HepG2 (cell line): Measurements from ENCODE around the gene ADGRF1. TPM values are rescaled to one million over a fixed set of nuclear protein-coding genes. Genes with fewer than 3 reads are reported as not detected.

ENCODE experiments used
- ARHGAP35 ChIP-seq: sonication (generic); formaldehyde crosslinking; IDR thresholded peaks from 2 replicates; pipeline ENCODE4 v1.9.0; 2022; ENCODE audit warnings: mild to moderate bottlenecking, inconsistent platforms, moderate library complexity, missing genetic modification reagents, borderline replicate concordance
- ATAD3A ChIP-seq: sonication (generic); formaldehyde crosslinking; IDR thresholded peaks from 2 replicates; pipeline ENCODE4 v1.4.0; 2020; ENCODE audit warnings: missing genetic modification reagents
- ESRRA ChIP-seq: sonication (generic); formaldehyde crosslinking; IDR thresholded peaks from 2 replicates; pipeline ENCODE4 v1.5.1; 2020; ENCODE audit warnings: mild to moderate bottlenecking, low read depth, missing genetic modification reagents
- FLYWCH1 ChIP-seq: sonication (generic); formaldehyde crosslinking; IDR thresholded peaks from 2 replicates; pipeline ENCODE4 v1.8.1; 2023; ENCODE audit warnings: mild to moderate bottlenecking, missing genetic modification reagents
- HCFC1 ChIP-seq: fragments of 150-350 bp; IDR thresholded peaks from 2 replicates; pipeline ENCODE4 v1.6.1; 2014; ENCODE audit warnings: low read depth, low read length
- HHEX ChIP-seq: IDR thresholded peaks from 2 replicates; pipeline ENCODE4 v1.6.1; 2016; ENCODE audit warnings: control low read depth
- MIER3 ChIP-seq: IDR thresholded peaks from 2 replicates; pipeline ENCODE4 v1.6.1; 2016; ENCODE audit warnings: missing compliant biosample characterization, borderline replicate concordance
- MYNN ChIP-seq: sonication (generic); formaldehyde crosslinking; IDR thresholded peaks from 2 replicates; pipeline ENCODE4 v1.4.0; 2020; ENCODE audit warnings: mild to moderate bottlenecking, low read depth, missing genetic modification reagents
- NKX3-1 ChIP-seq: sonication (generic); formaldehyde crosslinking; IDR thresholded peaks from 2 replicates; pipeline ENCODE4 v1.5.0; 2020; ENCODE audit warnings: missing genetic modification reagents
- RERE ChIP-seq: IDR thresholded peaks from 2 replicates; pipeline ENCODE4 v1.6.1; 2016; ENCODE audit warnings: low read depth, missing genetic modification reagents, missing compliant biosample characterization
- RFXANK ChIP-seq: IDR thresholded peaks from 2 replicates; pipeline ENCODE4 v1.6.1; 2016
- ZKSCAN1 ChIP-seq: fragments of 150-350 bp; IDR thresholded peaks from 2 replicates; pipeline ENCODE4 v1.6.1; 2014; ENCODE audit warnings: low read length
- ZNF17 ChIP-seq: sonication (generic); formaldehyde crosslinking; IDR thresholded peaks from 2 replicates; pipeline ENCODE4 v1.5.0; 2020; ENCODE audit warnings: mild to moderate bottlenecking, missing genetic modification reagents
- ZNF367 ChIP-seq: sonication (generic); formaldehyde crosslinking; IDR thresholded peaks from 2 replicates; pipeline ENCODE4 v1.4.0; 2020; ENCODE audit warnings: missing genetic modification reagents, borderline replicate concordance
- ZNF530 ChIP-seq: sonication (generic); formaldehyde crosslinking; IDR thresholded peaks from 2 replicates; pipeline ENCODE4 v1.5.0; 2020; ENCODE audit warnings: low read depth, mild to moderate bottlenecking, missing genetic modification reagents
- ZNF563 ChIP-seq: sonication (generic); formaldehyde crosslinking; IDR thresholded peaks from 2 replicates; pipeline ENCODE4 v1.8.0; 2022; ENCODE audit warnings: mild to moderate bottlenecking, moderate library complexity, missing genetic modification reagents
- polyA plus RNA-seq, 8 experiments: library from polyadenylated mRNA; depleted of rRNA in 3 of 8; stranded (reverse) in 7 of 8; unstranded in 1 of 8; fragments of >200 nt; fragmentation: Illumina TruSeq in 4 of 8; extraction: Trizol in 4 of 8; gene quantifications; 2 replicates each; pipeline versions ENCODE4 v1.2.1 to v1.2.3, GENCODE V29; 2011 to 2016; ENCODE audit warnings: low read depth in 4 of 8, missing spikeins in 1 of 8, mixed read lengths in 1 of 8; ENCODE audit not compliant: insufficient read depth in 1 of 8
- total RNA-seq, 5 experiments: library from RNA; depleted of rRNA; stranded (reverse); fragments of >200 nt; fragmentation: Illumina TruSeq; extraction: Trizol; gene quantifications; 2 replicates each; pipeline ENCODE4 v1.2.3, GENCODE V29; 2016; ENCODE audit warnings: low read depth in 1 of 5
- TF ChIP-seq, protein P1 (sequence below): sonication (generic); formaldehyde crosslinking; IDR thresholded peaks from 2 replicates; pipeline ENCODE4 v1.9.0; 2021; ENCODE audit warnings: missing genetic modification reagents, borderline replicate concordance
- TF ChIP-seq, protein P2 (sequence below): sonication (generic); formaldehyde crosslinking; conservative IDR thresholded peaks from 2 replicates; pipeline ENCODE4 v1.8.0; 2022; ENCODE audit warnings: missing genetic modification reagents
- TF ChIP-seq, protein P3 (sequence below): sonication (generic); formaldehyde crosslinking; IDR thresholded peaks from 2 replicates; pipeline ENCODE4 v1.4.0; 2020; ENCODE audit warnings: missing genetic modification reagents

ADGRF1 gene
- total and polyA plus RNA-seq, 2 of the 13 experiments (the other 11 are each of a cell fraction or from before 2014, with no cell fraction given), result not detected

GRCh38 chr6:47073125-47074110, 31.3 kb upstream of the ADGRF1 start (continued):
- TF ChIP-seq RERE (CRISPR knock-in tag), result peak; percentile 98
- no peak for TF ChIP-seq ZNF530
- no peak for TF ChIP-seq FLYWCH1 (CRISPR knock-in tag)
- peak; percentile 66; the same call in 1 of the 2 replicates for TF ChIP-seq RFXANK (CRISPR knock-in tag)
- TF ChIP-seq, protein P1, sequence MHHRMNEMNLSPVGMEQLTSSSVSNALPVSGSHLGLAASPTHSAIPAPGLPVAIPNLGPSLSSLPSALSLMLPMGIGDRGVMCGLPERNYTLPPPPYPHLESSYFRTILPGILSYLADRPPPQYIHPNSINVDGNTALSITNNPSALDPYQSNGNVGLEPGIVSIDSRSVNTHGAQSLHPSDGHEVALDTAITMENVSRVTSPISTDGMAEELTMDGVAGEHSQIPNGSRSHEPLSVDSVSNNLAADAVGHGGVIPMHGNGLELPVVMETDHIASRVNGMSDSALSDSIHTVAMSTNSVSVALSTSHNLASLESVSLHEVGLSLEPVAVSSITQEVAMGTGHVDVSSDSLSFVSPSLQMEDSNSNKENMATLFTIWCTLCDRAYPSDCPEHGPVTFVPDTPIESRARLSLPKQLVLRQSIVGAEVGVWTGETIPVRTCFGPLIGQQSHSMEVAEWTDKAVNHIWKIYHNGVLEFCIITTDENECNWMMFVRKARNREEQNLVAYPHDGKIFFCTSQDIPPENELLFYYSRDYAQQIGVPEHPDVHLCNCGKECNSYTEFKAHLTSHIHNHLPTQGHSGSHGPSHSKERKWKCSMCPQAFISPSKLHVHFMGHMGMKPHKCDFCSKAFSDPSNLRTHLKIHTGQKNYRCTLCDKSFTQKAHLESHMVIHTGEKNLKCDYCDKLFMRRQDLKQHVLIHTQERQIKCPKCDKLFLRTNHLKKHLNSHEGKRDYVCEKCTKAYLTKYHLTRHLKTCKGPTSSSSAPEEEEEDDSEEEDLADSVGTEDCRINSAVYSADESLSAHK (CRISPR knock-in tag), result no peak
- TF ChIP-seq, protein P2, sequence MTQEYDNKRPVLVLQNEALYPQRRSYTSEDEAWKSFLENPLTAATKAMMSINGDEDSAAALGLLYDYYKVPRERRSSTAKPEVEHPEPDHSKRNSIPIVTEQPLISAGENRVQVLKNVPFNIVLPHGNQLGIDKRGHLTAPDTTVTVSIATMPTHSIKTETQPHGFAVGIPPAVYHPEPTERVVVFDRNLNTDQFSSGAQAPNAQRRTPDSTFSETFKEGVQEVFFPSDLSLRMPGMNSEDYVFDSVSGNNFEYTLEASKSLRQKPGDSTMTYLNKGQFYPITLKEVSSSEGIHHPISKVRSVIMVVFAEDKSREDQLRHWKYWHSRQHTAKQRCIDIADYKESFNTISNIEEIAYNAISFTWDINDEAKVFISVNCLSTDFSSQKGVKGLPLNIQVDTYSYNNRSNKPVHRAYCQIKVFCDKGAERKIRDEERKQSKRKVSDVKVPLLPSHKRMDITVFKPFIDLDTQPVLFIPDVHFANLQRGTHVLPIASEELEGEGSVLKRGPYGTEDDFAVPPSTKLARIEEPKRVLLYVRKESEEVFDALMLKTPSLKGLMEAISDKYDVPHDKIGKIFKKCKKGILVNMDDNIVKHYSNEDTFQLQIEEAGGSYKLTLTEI (CRISPR knock-in tag), result no peak
- TF ChIP-seq MIER3 (CRISPR knock-in tag), result peak; percentile 99; the same call in 1 of the 2 replicates
- TF ChIP-seq ZNF17 (CRISPR knock-in tag), result no peak
- no peak for TF ChIP-seq ARHGAP35 (CRISPR knock-in tag)
- TF ChIP-seq ZKSCAN1, result no peak; the same call in none of the 2 replicates
- no peak for TF ChIP-seq ZNF563 (CRISPR knock-in tag)
- peak; percentile 90 for TF ChIP-seq HHEX (CRISPR knock-in tag)
- TF ChIP-seq ATAD3A (CRISPR knock-in tag), result no peak
- TF ChIP-seq, protein P3, sequence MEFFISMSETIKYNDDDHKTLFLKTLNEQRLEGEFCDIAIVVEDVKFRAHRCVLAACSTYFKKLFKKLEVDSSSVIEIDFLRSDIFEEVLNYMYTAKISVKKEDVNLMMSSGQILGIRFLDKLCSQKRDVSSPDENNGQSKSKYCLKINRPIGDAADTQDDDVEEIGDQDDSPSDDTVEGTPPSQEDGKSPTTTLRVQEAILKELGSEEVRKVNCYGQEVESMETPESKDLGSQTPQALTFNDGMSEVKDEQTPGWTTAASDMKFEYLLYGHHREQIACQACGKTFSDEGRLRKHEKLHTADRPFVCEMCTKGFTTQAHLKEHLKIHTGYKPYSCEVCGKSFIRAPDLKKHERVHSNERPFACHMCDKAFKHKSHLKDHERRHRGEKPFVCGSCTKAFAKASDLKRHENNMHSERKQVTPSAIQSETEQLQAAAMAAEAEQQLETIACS, result no peak
- no peak for TF ChIP-seq HCFC1
- peak; percentile 98 for TF ChIP-seq ESRRA (CRISPR knock-in tag)
- peak; percentile 84; the same call in 1 of the 2 replicates for TF ChIP-seq NKX3-1 (CRISPR knock-in tag)
- TF ChIP-seq MYNN (CRISPR knock-in tag), result no peak
- no peak for TF ChIP-seq ZNF367 (CRISPR knock-in tag)
